K562 (cell line): Measurements from ENCODE around the gene PSMD1. TPM values are rescaled to one million over a fixed set of nuclear protein-coding genes. Genes with fewer than 3 reads are reported as not detected.

Source experiments
- ARID3A ChIP-seq: IDR thresholded peaks from 2 replicates; pipeline ENCODE4 v1.6.1; 2012; ENCODE audit warnings: low read depth, low read length, improper control_type of control experiment, borderline replicate concordance
- BHLHE40 ChIP-seq: IDR thresholded peaks from 2 replicates; pipeline ENCODE4 v1.6.1; 2011; ENCODE audit warnings: low read length, improper control_type of control experiment
- FOXJ2 ChIP-seq: fragments of 200-800 bp; sonication (Bioruptor generic); IDR thresholded peaks from 2 replicates; pipeline ENCODE4 v1.6.1; 2016; ENCODE audit warnings: missing genetic modification characterization, missing compliant biosample characterization
- HCFC1 ChIP-seq: IDR thresholded peaks from 2 replicates; pipeline ENCODE4 v1.6.1; 2012; ENCODE audit warnings: low read depth, low read length, improper control_type of control experiment
- HNRNPUL1 ChIP-seq: fragments of 200-400 bp; formaldehyde crosslinking; IDR thresholded peaks from 2 replicates; pipeline ENCODE4 v1.6.1; 2017; ENCODE audit warnings: low read length
- HSF4 ChIP-seq: fragments of 250-450 bp; sonication (Bioruptor Pico); IDR thresholded peaks from 2 replicates; pipeline ENCODE4 v2.1.2; 2022; ENCODE audit warnings: mild to moderate bottlenecking, moderate library complexity, borderline replicate concordance
- MAFF ChIP-seq: IDR thresholded peaks from 2 replicates; pipeline ENCODE4 v1.6.1; 2012; ENCODE audit warnings: low read length, improper control_type of control experiment
- MAFG ChIP-seq: fragments of 450-650 bp; conservative IDR thresholded peaks from 2 replicates; pipeline ENCODE4 v1.6.1; 2016; ENCODE audit warnings: missing genetic modification characterization, missing compliant biosample characterization
- PCBP2 ChIP-seq: fragments of 200-400 bp; formaldehyde crosslinking; IDR thresholded peaks from 2 replicates; pipeline ENCODE4 v1.6.1; 2018; ENCODE audit warnings: low read length, low read depth, mild to moderate bottlenecking, moderate library complexity; ENCODE audit not compliant: poor library complexity, severe bottlenecking
- PHF20 ChIP-seq: fragments of 450-650 bp; IDR thresholded peaks from 2 replicates; pipeline ENCODE4 v1.6.1; 2018; ENCODE audit not compliant: partially characterized antibody
- POU5F1 ChIP-seq: fragments of 150-350 bp; IDR thresholded peaks from 2 replicates; pipeline ENCODE4 v1.6.1; 2014; ENCODE audit warnings: borderline replicate concordance, low read length, low read depth, mild to moderate bottlenecking; ENCODE audit not compliant: partially characterized antibody
- PRPF4 ChIP-seq: fragments of 200-400 bp; formaldehyde crosslinking; IDR thresholded peaks from one replicate; pipeline ENCODE4 v1.6.1; 2017; ENCODE audit warnings: low read length, low read depth, mild to moderate bottlenecking; ENCODE audit not compliant: insufficient read depth, poor library complexity, severe bottlenecking
- PTTG1 ChIP-seq: fragments of 450-650 bp; IDR thresholded peaks from 2 replicates; pipeline ENCODE4 v1.6.1; 2016; ENCODE audit warnings: low read depth, mild to moderate bottlenecking, missing genetic modification characterization, missing compliant biosample characterization
- RNF219 ChIP-seq: fragments of 250-450 bp; sonication (Bioruptor Pico); IDR thresholded peaks from 2 replicates; pipeline ENCODE4 v1.5.0; 2022; ENCODE audit warnings: mild to moderate bottlenecking
- SMAD3 ChIP-seq: fragments of 450-650 bp; formaldehyde crosslinking; conservative IDR thresholded peaks from 2 replicates; pipeline ENCODE4 v1.4.0; 2020; ENCODE audit warnings: mild to moderate bottlenecking
- TEAD1 ChIP-seq, 2 experiments: fragments of 450-650 bp in 1 of 2; sonication (generic) in 1 of 2; formaldehyde crosslinking; IDR thresholded peaks; 2 replicates each; pipeline versions ENCODE4 v1.4.0 to v1.8.0; 2020 to 2022; ENCODE audit warnings: mild to moderate bottlenecking in 2 of 2, missing genetic modification reagents in 1 of 2
- XRCC4 ChIP-seq: IDR thresholded peaks from one replicate; pipeline ENCODE4 v1.6.1; 2011; ENCODE audit not compliant: insufficient read depth, insufficient read length; ENCODE audit errors: extremely low read depth
- ZNF253 ChIP-seq: fragments of 250-450 bp; sonication (Bioruptor Pico); conservative IDR thresholded peaks from 2 replicates; pipeline ENCODE4 v1.6.1; 2021; ENCODE audit warnings: mild to moderate bottlenecking
- ZNF384 ChIP-seq: IDR thresholded peaks from 2 replicates; pipeline ENCODE4 v1.6.1; 2012; ENCODE audit warnings: low read depth, low read length, improper control_type of control experiment
- ZNF75A ChIP-seq: fragments of 450-650 bp; formaldehyde crosslinking; IDR thresholded peaks from 2 replicates; pipeline ENCODE4 v1.4.0; 2020; ENCODE audit warnings: mild to moderate bottlenecking
- polyA plus RNA-seq, 8 experiments: library from polyadenylated mRNA; depleted of rRNA in 4 of 8; stranded (reverse) in 5 of 8; unstranded in 3 of 8; fragments of >200 nt; fragmentation: Nextera tagmentation in 2 of 8; fragmentation: Illumina TruSeq in 1 of 8; extraction: Ambion mirVana in 2 of 8; extraction: Trizol in 1 of 8; gene quantifications; 2 replicates each; pipeline versions ENCODE4 v1.2.1 to v1.2.3, GENCODE V29; 2011 to 2014; ENCODE audit warnings: inconsistent platforms in 1 of 8, missing spikeins in 1 of 8
- total RNA-seq, 7 experiments: library from RNA; depleted of rRNA in 6 of 7; stranded (reverse); fragments of >200 nt in 6 of 7; fragmentation: Illumina TruSeq in 2 of 7; extraction: Trizol in 2 of 7; gene quantifications; 2 replicates each; pipeline versions ENCODE4 v1.2.1 to v1.2.3, GENCODE V29; 2011 to 2021; ENCODE audit warnings: low replicate concordance in 1 of 7
- TF ChIP-seq, protein P1 (sequence below): sonication (generic); formaldehyde crosslinking; IDR thresholded peaks from 2 replicates; pipeline ENCODE4 v1.8.0; 2022; ENCODE audit warnings: missing genetic modification reagents, mild to moderate bottlenecking, borderline replicate concordance

PSMD1 gene
- total and polyA plus RNA-seq, 9 of the 15 experiments (the other 6 are each of a cell fraction or from before 2014, with no cell fraction given), result 100 to 257 (median 147) TPM

GRCh38 chr2:231056453-231057416 is at the start of gene PSMD1 (continued):
- TF ChIP-seq PCBP2 (no peak), ZNF75A (no peak), MAFG (tag) (peak; percentile 74), ZNF253 (no peak), RNF219 (CRISPR knock-in tag) (no peak), ZNF384 (peak; percentile 78), PTTG1 (tag) (no peak), ARID3A (no peak), HNRNPUL1 (no peak), MAFF (no peak; the same call in 1 of the 2 replicates), XRCC4 (no peak), HSF4 (CRISPR knock-in tag) (no peak), BHLHE40 (0 out of 2 replicates have a peak, but pooled peaks have one; percentile 12), FOXJ2 (tag) (peak; percentile 70), PRPF4 (no peak), TEAD1 (CRISPR knock-in tag; IDR thresholded peaks at IDR 0.05) (no peak), POU5F1 (no peak), SMAD3 (no peak), HCFC1 (peak; percentile 76), PHF20 (peak; percentile 42)
- TF ChIP-seq, protein P1, sequence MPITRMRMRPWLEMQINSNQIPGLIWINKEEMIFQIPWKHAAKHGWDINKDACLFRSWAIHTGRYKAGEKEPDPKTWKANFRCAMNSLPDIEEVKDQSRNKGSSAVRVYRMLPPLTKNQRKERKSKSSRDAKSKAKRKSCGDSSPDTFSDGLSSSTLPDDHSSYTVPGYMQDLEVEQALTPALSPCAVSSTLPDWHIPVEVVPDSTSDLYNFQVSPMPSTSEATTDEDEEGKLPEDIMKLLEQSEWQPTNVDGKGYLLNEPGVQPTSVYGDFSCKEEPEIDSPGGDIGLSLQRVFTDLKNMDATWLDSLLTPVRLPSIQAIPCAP (CRISPR knock-in tag), result no peak
